ENCODE measurements around the gene MLPH.
A peak's percentile ranks its signal among the peaks of the same experiment; 100 is the strongest.
"Not testable (repeated sequence)": the region's sequence is repeated elsewhere in the genome, so short reads cannot be mapped to it uniquely, and the experiment has no call there.

The MLPH gene

DNA sequence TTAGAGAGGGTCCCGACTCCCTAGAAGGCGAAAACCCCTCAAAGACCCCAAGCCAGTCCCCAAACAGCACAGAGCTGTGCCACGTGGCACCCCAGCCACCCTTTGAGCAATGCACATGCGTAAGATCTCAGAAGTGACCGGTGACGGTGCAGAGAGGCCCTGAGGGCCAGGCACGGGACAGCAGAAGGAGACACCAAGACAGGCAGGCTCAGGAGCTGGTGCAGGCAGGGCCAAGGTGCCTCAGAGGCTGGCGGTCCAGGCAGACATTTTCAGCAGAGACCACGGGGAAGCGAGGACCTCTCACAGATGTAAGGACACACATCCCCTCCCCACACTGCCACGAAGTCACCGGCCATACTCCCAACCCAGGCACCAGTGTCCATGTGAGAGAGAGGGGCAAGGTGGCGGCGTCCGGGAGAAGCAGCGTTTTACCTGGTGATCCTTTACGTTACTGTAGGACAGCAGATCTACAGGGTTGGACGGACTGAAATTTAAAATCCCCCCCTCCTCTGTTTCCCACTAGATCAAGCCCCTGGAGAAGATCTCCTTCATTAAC is 105.5 kb downstream of the MLPH start:
- no peak for DNase-seq

DNA sequence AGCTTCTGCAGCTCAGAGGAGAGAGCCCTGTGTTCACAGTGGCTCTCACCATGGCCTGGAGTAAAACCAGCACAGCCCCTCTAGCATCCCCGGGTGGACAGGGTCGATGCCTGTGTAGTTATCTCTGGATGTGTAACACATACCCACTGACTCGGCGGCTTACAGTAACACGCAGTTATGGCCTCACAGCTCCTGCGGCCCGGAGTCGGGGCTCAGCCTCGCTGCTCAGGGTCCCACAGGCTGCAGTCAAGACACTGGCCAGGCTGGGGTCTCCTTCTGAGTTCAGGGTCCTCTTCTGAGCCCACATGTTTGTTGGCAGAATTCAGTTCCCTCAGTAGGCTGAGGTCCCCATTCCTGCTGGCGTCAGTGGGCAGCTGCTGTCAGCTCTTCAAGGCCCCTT is 106.0 kb downstream of the MLPH start:
- DNase-seq: no peak

DNA sequence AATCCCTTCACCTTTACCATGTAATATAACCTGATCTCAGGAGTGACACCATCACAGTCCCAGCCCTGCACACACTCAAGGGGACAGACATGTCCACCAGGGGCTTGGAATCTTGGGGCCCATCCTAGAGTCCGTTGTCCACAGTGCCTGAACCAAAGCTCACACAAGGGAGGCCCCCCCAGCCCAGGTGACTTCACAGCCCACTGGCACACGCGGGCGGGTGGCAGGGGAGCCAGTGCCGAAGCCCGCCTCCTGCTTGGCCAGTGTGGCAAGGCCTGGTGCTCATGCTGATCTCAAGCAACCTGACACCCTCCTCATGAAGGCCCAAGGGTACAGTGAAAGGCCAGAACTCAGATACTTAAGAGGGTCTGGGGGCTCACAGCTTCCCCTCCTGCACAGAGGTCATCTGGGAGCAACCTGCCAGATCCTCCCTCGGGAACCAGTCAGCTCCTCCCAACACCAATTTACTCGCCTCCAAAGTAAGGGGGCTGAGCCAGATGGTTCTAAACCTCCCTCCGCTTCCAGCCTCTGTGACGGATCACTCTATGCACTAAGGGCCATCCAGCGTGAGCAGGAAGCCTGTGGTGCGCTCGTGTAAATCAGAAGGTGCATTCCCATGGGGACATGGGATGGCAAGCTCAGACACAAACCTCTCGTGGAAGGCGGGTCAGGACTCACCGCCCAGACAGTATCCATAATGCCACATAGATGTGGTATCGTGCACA is 106.7 kb downstream of the MLPH start:
- no peak for DNase-seq

DNA sequence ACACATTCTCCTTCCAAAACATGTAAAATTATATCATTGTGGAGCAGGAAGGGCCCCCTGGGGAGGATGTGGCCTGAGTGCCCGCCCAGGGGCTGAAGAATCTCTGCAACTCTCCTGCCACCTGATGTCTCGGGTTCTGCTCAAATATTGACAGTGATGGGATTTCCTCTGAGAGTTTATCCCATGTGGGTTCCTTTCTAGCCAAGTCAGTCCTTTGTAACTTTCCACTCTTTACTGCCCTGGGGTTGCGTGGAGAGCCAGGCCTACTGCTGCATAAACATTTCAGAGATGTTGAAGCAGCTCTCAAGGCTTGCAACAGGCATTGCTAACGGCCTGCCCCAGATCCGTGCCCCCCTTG is 107.4 kb downstream of the MLPH start:
- no peak for DNase-seq

DNA sequence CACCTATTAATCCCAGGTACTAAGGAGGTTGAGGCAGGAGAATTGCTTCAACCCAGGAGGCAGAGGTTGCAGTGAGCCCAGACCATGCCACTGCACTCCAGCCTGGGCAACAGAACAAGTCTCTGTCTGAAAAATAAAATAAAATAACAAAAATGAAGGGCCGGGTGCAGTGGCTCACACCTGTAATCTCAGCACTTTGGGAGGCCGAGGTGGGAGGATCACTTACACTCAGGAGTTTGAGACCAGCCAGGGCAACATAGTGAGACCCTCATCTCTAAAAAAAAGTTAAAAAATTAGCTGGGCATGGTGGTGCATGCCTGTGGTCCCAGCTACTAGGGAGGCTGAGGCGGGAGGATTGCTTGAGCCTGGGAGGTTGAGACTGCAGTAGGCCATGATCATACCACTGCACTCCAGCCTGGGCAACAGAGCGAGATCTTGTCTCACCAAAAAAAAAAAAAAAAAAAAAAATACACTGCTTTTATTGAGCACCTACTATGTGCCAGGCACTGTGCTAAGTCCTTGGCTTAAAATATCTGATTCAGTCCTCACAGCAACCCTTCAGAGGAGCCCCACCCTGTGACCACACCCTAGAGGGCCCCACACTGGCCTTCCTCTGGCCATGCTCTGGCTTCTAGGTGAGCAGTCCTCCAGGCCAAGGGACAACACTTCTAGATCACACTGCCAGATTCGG is 108.9 kb downstream of the MLPH start:
- not testable (repeated sequence) for DNase-seq

DNA sequence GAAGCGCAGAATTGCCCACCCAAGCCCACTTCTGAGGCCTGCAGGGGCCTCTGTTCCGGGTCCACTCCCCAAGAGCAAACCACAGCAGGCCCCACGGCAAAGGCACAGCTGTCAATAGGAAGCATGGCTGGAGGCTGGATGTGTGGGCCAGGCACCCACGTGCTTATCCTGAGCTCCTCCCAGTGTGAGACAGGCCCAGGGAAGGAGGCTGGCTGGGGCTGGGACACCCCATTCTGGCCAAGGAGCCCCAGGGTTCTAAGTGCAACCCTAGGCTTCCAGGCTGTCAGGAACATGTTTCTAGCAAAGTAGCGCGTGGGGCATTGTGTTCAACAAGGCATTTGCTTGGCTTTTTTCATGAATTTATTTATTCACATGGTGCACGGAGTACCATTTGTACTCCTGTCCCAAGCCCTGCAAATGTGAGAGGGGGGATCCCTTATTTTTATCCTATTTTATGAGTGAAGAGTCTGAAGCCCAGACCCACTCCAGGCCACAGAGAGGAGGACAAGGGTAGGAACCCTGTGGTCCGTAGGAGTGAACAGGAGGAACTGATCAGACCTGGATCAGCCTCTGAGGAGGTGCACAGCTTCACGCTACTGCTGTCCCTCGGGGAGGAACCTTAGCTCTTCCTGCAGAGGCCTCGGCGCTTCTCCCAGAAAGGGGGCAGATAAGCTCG is 109.6 kb downstream of the MLPH start:
- no peak for DNase-seq

DNA sequence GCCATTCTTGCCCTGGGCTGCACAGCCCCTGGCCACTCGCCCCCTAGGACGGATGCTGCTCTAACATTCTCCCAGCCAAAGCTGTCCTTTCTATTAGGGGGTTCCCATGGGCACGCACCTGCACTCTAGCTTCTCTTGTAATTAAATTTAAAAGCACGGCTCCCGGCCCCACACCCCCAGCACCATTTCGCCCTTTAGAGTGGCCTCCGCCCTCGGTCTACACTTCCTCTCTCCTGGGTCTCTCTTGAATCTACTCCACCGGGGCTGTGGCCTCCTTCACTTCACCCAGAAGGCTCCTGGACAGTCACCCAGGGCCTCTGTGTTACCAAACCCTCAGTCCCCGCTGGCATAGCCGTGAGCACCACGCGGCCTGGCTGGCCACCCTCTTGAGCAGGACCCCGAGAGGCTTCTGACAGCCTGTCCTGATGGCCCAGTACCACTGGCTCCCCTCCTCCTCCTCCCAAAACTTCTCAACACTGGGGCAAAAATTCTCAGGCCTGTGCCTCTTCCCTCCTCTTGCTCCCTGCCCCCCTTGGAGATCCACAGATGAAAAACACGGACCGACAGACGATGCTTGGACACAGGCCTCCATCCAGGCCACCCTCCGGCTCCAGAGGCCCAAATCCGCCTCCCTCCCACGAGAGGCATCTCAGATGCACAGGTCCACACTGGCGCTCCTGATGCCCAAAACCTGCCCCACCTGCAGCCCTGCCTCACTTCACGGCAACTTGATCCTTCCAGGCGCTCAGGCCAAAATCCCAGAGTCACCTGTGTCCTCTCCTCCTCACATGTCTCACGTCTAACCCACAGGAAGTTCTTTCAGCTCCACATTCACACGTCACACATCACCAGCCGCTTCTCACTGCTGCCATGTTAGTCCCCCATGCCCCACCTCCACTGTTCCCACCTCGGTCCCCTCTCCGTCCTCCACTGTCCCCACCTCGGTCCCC is 110.4 kb downstream of the MLPH start:
- no peak for DNase-seq

DNA sequence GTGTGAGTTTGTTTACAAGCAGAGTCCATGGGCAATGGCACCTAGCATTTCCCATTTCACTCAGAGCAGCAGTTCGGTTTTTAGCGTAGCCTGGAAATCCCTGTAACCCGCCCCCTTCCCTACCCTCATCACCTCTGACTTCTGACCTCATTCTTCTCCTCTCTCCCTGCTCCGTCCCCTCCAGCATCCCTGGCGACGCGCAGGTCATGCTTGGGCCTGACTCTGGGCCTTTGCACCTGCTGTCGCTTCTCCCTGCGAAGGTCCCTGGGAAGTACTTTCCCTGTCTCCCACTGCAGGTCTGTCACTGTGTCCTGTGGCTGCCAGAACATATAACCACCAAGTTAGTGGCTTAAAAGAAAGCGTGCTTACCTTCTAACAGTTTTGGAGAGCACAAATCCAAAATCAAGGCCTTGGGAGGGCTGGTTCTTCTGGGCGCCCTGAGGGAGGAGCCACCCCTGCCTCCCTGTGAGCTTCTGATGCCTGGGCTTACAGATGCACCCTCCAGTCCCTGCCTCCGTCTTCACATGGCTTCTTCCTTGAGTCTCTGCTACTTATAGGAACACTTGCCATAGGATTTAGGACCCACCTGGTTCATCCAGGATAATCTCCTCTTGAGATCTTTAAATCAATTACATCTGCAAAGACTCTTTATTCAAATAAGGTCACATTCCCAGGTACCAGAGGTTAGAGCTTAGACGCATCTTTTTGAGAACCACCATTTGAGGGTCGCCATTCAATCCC is 111.6 kb downstream of the MLPH start:
- no peak for DNase-seq

DNA sequence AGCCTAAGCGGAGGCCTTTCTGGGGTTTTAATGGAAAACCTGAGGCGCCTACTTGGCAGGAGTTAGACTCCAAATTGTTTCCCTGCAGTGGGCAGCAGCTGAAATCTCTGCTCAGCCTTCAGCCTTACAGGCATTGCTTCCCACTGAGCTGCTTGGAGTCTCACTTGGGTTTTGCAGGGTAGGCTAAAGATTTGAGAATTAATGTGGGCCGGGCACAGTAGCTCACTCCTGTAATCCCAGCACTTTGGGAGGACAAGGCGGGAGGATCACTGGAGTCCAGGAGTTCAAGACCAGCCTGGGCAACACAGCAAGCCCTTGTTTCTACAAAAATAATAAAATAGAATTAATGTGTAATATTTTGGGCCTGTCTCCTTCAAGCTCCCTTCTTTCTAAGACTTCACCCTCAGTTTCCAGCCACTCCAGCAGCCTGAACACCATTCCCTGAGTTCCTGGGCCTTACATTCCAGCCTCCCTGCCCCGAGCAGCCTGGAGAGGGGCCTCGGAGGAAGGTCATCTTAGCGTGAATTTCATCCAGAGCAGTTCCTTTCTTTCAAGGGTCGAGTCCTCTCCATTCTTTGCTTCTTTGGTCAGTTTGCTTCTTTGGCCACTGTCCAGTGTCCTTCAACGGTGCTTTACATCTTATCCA is 112.5 kb downstream of the MLPH start:
- no peak for DNase-seq

DNA sequence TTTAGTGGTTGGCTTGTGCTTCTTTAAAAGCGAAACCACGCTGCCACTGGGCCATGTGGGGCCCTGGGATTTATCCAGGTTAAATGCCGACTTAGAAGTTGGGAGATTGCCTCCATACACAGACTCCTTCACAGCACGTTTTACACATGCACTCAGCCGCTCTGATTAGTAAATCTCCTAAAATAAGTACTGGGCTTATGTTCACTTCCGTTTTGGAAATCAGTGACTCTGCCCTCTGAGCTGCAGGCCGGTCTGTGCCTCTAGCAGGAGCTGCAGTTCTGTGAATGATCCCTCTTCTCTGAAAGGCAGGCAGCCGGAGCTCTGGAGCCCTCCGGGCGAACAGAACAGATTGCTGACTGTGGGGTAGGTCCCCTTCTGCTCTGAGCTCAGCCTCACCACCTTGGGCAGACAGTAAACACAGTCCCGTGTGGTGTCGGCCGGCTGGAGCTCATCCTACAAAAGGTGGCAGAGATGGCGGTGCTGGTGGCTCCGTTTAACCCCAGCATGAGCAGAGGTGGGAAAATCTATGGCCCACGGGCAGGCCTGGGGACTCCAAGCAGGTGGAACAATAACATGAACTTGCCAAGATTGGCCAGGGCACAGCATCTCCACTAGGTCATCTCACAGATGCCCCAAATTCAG is 113.3 kb downstream of the MLPH start:
- DNase-seq: no peak

DNA sequence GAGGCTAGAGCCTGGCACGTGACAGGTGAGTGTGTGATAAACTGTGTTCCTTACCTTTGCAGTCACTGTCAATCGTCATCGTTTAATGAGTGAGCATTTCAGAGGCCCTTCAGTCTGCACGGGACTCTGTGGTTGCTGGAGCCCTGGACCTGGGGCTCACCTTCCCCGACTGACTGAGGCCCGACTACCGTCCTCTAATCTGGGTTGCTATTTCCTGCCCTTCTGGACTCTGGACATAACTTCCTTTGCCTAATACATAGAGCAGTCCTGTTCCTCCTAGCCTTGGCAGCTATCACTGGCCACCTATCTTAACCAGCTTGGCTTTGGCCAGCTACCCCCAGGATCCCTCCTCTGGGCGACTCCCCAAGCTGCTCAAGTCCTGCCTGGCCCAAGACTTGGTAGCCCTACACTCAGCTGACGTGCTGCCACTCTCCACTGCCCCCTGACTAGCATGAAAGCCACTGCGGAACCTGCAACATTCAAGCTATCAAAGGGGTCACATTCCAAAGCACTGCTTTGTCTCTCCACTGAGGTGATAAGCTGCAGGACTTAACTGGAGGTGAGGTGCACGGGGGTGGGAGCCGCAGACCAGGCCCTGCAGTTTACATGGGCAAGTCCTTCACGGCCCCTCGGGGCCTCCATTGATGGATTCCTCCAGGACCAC is 114.5 kb downstream of the MLPH start:
- DNase-seq: no peak

DNA sequence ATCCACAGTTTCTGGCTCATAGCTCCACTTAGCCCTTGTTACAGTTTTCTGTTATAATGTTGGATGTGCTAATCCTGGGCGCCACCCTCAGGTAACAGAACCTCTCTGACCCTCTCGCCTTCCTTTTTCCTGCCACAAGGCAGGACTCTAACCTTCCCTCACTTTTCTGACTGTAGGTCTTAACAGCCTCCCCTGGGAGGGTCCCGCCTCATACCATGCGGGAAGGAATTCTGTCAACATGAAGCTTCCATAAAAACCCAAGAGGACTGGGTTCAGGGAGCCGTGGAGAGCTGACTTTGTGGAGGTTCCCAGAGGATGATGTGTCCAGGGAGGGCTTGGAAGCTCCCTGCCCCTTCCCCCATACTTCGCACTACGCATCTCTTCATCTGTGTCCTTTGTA is 115.4 kb downstream of the MLPH start:
- no peak for DNase-seq

DNA sequence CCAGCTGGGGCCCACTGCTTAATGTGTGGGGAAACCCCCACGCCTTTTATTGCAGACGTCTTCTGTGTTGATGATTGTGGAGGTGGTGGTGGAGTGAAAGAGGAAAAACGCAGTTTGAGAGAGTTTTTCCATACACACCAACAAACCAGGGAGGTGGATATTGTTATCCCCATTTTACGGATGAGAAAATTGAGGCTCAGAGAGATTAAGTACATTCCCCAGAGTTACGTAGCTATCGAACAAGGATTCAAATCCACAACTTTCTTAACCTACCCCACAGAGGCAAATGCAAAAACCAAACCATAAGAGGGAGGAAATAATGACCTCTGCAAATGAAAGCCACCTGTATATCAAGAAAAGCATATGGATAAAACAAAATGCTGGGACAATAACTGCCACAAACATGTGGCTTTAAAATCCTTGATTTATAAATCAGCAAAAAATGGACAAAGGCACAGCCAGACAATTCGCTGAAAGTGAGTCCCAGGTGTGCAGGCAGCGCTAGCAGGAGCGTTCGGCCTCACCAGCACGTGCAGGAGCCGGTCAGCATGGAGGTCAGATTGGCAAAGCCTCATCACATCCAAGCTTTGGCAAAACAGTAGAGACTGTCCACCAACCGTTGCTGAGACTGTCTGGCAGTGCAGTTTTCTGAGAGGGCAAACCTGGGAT is 116.1 kb downstream of the MLPH start:
- no peak for DNase-seq

DNA sequence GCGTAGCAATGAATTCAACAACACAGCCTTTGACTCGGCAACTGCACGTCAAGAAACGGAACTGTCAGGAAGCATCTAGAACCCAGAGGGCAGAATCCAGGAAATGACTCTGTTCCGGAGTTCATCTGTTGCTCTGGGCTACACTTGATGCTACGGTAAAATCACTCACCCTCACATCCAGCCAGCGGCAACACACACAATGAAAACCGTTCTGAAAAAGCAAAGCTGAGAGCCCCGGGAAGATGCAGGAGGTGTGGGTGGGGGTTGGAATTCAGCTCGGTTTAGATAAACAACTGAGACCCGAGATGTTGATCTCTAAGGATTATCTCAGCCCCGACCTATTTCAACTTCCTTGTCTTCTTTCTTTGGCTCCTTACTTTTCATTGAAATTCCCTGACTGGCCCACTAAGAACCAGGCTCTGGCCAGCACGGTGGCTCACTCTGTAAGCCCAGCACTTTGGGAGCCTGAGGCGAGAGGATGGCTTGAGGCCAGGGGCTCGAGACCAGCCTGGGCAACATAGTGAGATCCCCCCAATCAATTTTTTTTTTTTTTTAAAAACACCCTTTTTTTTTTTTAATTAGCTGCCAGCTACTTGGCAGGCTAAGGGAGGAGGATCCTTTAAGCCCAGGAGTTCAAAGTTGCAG is 116.8 kb downstream of the MLPH start:
- peak in 1 of 2 experiments; percentile 28 for DNase-seq

DNA sequence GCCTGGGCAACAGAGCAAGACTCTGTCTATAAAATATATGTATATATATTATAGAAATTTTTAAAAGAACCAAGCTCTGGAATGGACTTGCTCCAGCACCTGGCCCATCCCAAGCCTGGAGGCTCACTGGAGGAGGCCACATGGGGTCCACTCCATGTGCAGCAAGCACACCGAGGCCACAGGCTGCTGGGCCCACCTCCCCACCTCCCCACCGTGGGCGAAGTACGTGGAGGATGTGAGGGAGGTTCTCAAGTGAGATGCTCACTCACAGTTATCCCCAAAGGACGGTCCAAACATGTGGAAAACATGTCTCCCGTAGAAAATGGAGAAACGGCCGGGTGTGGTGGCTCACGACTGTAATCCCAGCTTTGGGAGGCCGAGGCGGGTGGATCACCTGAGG is 117.3 kb downstream of the MLPH start:
- no peak for DNase-seq
